Astrocyte (in vitro differentiated cells and primary cell): ENCODE results near the gene MSMB.

ENCODE experiments used
- EZH2 ChIP-seq: IDR thresholded peaks from 2 replicates; pipeline ENCODE4 v1.6.1; 2012; ENCODE audit warnings: mild to moderate bottlenecking, low read length, inconsistent platforms; ENCODE audit not compliant: insufficient read depth
- TF ChIP-seq, protein P1 (sequence below): IDR thresholded peaks from 2 replicates; pipeline ENCODE4 v1.5.1; 2011; ENCODE audit warnings: low read depth, mild to moderate bottlenecking, inconsistent platforms, low read length, moderate library complexity; ENCODE audit not compliant: insufficient read depth

DNA sequence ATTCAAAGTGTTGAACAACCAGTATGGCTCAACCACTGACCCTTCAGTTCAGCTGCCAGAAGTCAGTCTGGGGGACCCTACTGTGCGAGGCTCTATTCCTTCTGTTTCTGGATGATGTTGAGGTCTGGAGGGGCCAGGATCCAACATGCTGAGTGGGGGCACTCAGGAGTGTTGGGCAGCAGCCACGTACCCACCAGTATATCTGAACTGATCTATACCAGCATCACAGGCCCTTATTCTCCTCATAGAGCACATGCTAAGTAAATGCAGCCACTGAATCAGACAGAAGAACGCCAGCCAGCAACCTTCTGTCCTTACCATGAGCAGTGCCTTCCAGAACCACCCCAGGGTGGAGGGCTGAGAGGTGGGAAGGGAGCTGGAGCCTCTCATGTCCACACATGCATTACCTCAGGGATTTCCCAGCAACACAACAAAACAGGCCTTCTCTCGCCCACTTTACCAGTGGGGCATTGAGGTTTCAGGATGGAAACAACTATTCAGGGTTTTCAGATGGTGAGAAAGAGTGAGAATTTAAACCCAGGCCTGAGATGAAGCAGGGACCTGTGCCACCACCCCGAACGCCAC is 6.8 kb upstream of the MSMB start:
- TF ChIP-seq, protein P1, sequence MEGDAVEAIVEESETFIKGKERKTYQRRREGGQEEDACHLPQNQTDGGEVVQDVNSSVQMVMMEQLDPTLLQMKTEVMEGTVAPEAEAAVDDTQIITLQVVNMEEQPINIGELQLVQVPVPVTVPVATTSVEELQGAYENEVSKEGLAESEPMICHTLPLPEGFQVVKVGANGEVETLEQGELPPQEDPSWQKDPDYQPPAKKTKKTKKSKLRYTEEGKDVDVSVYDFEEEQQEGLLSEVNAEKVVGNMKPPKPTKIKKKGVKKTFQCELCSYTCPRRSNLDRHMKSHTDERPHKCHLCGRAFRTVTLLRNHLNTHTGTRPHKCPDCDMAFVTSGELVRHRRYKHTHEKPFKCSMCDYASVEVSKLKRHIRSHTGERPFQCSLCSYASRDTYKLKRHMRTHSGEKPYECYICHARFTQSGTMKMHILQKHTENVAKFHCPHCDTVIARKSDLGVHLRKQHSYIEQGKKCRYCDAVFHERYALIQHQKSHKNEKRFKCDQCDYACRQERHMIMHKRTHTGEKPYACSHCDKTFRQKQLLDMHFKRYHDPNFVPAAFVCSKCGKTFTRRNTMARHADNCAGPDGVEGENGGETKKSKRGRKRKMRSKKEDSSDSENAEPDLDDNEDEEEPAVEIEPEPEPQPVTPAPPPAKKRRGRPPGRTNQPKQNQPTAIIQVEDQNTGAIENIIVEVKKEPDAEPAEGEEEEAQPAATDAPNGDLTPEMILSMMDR = no peak
- no peak for TF ChIP-seq EZH2
